AG04450 (cell line): ENCODE measurements around the gene CRYGB. TPM values are rescaled to one million over a fixed set of nuclear protein-coding genes. Genes with fewer than 3 reads are reported as not detected.
"Not testable (repeated sequence)": the region's sequence is repeated elsewhere in the genome, so short reads cannot be mapped to it uniquely, and the experiment has no call there.

Experiments
- CTCF ChIA-PET: fragments of 300-600, 350-600 bp; formaldehyde crosslinking; extraction: SDS; loops from one replicate; lab custom pipeline; 2022; ENCODE audit warnings: antibody characterized with exemption, inconsistent platforms; lab: Charles Lee
- POLR2A ChIA-PET: fragments of 350-600 bp; formaldehyde crosslinking; extraction: SDS; loops from one replicate; lab custom pipeline; 2021; ENCODE audit warnings: antibody characterized with exemption, inconsistent platforms; lab: Yijun Ruan, JAX
- DNase-seq: peaks from one replicate; pipeline ENCODE4 v3.0.0-alpha.2; 2011; ENCODE audit warnings: low read depth, low spot score
- H3K27ac ChIP-seq: one replicate; pipeline ENCODE4 v1.5.1; 2012; ENCODE audit warnings: low read depth, low read length, control low read depth
- H3K27me3 ChIP-seq: one replicate; pipeline ENCODE4 v1.6.0; 2012; ENCODE audit warnings: low read length; ENCODE audit not compliant: control insufficient read depth, insufficient read depth
- H3K4me3 ChIP-seq: 2 replicates; pipeline ENCODE4 v1.5.1; 2011; ENCODE audit warnings: mild to moderate bottlenecking, low read depth, low read length, control low read depth
- H3K9me3 ChIP-seq: 2 replicates; pipeline ENCODE4 v1.5.1; 2012; ENCODE audit warnings: low read length; ENCODE audit not compliant: control insufficient read depth, insufficient read depth
- polyA plus RNA-seq: library from polyadenylated mRNA; depleted of rRNA; stranded (reverse); fragments of >200 nt; gene quantifications from 2 replicates; pipeline ENCODE4 v1.2.3, GENCODE V29; 2011
- TF ChIP-seq, protein P1 (sequence below): IDR thresholded peaks from 2 replicates; pipeline ENCODE4 v1.5.1; 2011; ENCODE audit warnings: low read depth, low read length, control low read depth, inconsistent platforms

The CRYGB gene
- polyA plus RNA-seq, 1 experiment = not detected

DNA sequence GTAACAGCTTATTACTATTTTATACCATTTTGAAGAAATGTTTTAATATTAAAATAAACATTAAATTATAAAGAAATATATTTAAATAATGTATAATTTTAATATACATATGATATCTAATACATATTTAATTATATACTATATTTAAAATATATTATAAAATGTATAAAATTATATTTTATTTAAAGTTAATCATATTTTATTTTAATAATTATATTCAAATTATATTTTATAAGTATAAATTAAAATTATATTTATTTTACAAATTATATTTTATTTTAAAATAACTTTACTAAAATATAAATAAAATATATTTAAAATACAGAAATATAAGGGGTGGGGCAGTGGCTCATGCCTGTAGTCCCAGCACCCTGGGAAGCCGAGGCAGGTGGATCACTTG lies 23.7 kb downstream of the CRYGB start:
- TF ChIP-seq, protein P1, sequence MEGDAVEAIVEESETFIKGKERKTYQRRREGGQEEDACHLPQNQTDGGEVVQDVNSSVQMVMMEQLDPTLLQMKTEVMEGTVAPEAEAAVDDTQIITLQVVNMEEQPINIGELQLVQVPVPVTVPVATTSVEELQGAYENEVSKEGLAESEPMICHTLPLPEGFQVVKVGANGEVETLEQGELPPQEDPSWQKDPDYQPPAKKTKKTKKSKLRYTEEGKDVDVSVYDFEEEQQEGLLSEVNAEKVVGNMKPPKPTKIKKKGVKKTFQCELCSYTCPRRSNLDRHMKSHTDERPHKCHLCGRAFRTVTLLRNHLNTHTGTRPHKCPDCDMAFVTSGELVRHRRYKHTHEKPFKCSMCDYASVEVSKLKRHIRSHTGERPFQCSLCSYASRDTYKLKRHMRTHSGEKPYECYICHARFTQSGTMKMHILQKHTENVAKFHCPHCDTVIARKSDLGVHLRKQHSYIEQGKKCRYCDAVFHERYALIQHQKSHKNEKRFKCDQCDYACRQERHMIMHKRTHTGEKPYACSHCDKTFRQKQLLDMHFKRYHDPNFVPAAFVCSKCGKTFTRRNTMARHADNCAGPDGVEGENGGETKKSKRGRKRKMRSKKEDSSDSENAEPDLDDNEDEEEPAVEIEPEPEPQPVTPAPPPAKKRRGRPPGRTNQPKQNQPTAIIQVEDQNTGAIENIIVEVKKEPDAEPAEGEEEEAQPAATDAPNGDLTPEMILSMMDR = no peak
- POLR2A ChIA-PET = no interaction called here

DNA sequence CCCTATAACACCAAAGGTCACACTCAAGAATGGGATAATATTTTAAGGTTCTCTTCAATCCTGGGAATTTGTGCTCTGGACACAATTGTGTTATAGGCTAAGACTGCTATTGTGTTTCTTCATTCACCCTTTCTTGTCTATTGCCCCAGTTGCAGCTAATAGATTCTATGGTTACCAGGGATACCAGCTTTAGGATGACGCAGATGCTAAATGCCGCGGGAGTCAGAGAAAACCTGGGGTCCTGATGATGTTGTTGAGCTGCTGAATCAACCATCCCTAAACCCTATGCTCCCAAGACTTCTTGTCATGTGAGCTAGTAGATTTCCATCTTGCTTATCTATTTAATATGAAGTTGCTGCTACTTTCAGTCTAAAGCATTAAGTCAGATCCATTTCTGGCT lies 27.0 kb downstream of the CRYGB start:
- ChIA-PET POLR2A (no interaction called here), CTCF (no interaction called here)
- H3K4me3 ChIP-seq = no peak overlapping the region
- no peaks in the 10 kb centered on the region for H3K9me3 ChIP-seq
- H3K27ac ChIP-seq = no peak overlapping the region
- no peak for DNase-seq
- H3K27me3 ChIP-seq = peaks cover 6% of the 10 kb centered on the region
- TF ChIP-seq, protein P1 = no peak

More for the DNA sequence above, 23.7 kb downstream of the CRYGB start:
- peaks cover 7% of the 10 kb centered on the region for H3K27me3 ChIP-seq
- H3K27ac ChIP-seq = no peak overlapping the region
- H3K9me3 ChIP-seq = no peaks in the 10 kb centered on the region
- no peak for DNase-seq
- no peak overlapping the region for H3K4me3 ChIP-seq
- CTCF ChIA-PET = no interaction called here

DNA sequence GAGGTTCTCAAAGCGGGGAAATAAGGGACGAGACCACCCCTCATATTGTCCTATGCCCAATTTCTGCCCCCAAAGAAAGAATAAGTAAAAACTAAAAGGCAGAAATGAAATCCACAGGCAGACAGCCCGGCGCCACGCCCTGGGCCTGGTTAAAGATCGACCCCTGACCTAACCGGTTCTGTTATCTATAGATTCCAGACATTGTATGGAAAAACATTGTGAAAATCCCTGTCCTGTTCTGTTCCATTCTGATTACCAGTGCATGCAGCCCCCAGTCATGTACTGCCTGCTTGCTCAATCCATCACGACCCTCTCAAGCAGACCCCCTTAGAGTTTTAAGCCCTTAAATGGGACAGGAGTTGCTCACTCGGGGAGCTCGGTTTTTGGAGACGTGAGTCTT lies 28.6 kb downstream of the CRYGB start:
- H3K4me3 ChIP-seq, H3K27ac ChIP-seq, H3K9me3 ChIP-seq, POLR2A ChIA-PET, CTCF ChIA-PET, DNase-seq: not testable (repeated sequence)
- peaks cover 13% of the 10 kb centered on the region for H3K27me3 ChIP-seq

DNA sequence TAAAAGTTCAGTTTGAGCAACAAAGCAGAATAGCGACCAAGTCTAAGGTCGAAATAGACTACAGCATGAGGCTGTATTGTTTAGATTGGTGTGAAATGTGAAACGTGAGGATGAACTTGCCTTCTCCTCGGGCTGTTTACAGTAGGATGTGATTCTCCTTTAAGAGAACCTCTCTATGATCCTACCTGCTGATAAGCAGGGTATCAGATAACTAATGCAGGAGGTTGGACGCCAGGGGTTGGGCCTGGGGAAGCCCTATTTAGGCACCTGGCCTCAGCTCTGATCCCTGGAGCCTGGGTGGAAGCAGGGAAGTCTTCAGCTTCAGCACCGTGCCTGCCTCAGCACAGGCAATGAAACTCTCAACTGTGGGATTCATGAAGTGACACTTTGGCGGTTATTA lies 33.0 kb downstream of the CRYGB start:
- Histone ChIP-seq H3K27ac (no peak overlapping the region), H3K27me3 (peaks cover 23% of the 10 kb centered on the region), H3K4me3 (no peak overlapping the region), H3K9me3 (no peaks in the 10 kb centered on the region; the same call in 1 of the 2 replicates)
- ChIA-PET POLR2A (no interaction called here), CTCF (no interaction called here)
- no peak for DNase-seq
- TF ChIP-seq, protein P1 = no peak

DNA sequence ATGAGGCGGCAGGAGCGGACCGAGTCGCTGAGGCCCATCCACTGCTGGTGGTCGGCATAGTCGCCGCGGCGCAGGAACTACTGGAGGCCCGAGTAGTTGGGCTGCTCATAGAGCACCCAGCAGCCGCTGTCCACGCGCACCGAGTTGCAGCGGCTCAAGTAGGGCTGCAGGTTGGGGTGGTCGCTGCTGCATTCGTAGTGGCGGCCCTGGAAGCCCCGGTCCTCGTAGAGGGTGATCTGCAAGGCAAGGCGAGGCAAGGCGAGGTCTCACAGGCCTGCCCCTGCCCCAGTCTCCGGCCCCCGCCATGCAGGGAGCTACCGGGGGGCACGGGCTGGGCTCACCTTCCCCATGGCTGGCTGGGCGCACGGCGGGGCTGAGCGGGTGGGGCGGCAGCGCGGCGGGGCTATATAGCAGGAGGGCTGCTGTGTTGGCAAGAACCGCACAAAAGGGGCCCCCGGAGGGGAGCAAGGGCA lies 33.6 kb downstream of the CRYGB start:
- H3K4me3 ChIP-seq, POLR2A ChIA-PET, DNase-seq, CTCF ChIA-PET, H3K27ac ChIP-seq, H3K9me3 ChIP-seq: not testable (repeated sequence)
- H3K27me3 ChIP-seq = peaks cover 23% of the 10 kb centered on the region

DNA sequence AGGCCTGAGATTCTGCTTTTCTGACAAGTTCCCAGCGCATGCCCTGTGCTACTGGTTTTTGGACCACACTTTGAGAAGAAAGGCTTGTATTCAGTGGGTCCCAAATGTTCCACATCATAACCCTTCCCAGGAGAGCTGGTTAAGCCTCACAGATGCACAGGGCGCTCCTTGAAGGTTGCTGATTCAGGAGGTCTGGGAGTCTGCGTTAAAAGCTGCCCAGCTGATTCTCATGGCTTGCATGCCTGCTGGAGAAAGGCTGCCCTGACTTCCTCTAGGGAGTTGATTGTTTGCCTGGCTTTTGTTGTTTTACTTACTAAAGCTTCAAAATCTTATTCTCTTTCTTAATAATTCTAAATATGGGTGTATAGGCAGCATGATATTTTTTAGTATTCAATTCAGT lies 42.3 kb downstream of the CRYGB start:
- Histone ChIP-seq H3K27ac (no peak overlapping the region), H3K4me3 (no peak overlapping the region), H3K9me3 (no peaks in the 10 kb centered on the region), H3K27me3 (no peaks in the 10 kb centered on the region)
- ChIA-PET POLR2A (no interaction called here), CTCF (no interaction called here)
- no peak for DNase-seq
- TF ChIP-seq, protein P1 = no peak
